GM06990 (cell line): ENCODE data around the gene ZBTB47.

Experiments used
- DNase-seq: peaks from one replicate; pipeline ENCODE4 v3.0.0-alpha.2; 2011; ENCODE audit not compliant: insufficient read length; ENCODE audit errors: extremely low read depth
- H3K27me3 ChIP-seq: replicated peaks from 2 replicates; pipeline ENCODE4 v1.6.0; 2011; ENCODE audit warnings: low read length; ENCODE audit not compliant: control insufficient read depth, insufficient read depth
- H3K36me3 ChIP-seq: 2 replicates; pipeline ENCODE4 v1.5.1; 2011; ENCODE audit warnings: low read length; ENCODE audit not compliant: control insufficient read depth, insufficient read depth
- H3K4me3 ChIP-seq: replicated peaks from 2 replicates; pipeline ENCODE4 v1.5.1; 2011; ENCODE audit warnings: low read depth, mild to moderate bottlenecking, control low read depth, low read length
- CTCF ChIP-seq: IDR thresholded peaks from 2 replicates; pipeline ENCODE4 v1.5.1; 2011; ENCODE audit warnings: low read length, control low read depth, mild to moderate bottlenecking, inconsistent platforms; ENCODE audit not compliant: insufficient read depth, poor library complexity, severe bottlenecking

ZBTB47 gene

GRCh38 chr3:42684632-42685362 is 31.3 kb downstream of the ZBTB47 start:
- DNase-seq, result no peak
- Histone ChIP-seq H3K27me3 (no peaks in the 10 kb centered on the region), H3K4me3 (no peak overlapping the region), H3K36me3 (no peaks in the 10 kb centered on the region)
- no peak for TF ChIP-seq CTCF

- H3K4me3 ChIP-seq, result no peak within 1 kb of the TSS
- no peaks in the 10 kb centered on the region for H3K27me3 ChIP-seq
- no peak for TF ChIP-seq CTCF
- no peaks in the 10 kb centered on the region for H3K36me3 ChIP-seq
- DNase-seq, result no peak
Measured at GRCh38 chr3:42685363-42685881, 31.9 kb downstream of the ZBTB47 start, which contains the start of gene KLHL40. Gene KLHL40, plus strand, starts transcription at chr3:42685537. Its CDS starts 82 bp downstream, at chr3:42685619.

DNA sequence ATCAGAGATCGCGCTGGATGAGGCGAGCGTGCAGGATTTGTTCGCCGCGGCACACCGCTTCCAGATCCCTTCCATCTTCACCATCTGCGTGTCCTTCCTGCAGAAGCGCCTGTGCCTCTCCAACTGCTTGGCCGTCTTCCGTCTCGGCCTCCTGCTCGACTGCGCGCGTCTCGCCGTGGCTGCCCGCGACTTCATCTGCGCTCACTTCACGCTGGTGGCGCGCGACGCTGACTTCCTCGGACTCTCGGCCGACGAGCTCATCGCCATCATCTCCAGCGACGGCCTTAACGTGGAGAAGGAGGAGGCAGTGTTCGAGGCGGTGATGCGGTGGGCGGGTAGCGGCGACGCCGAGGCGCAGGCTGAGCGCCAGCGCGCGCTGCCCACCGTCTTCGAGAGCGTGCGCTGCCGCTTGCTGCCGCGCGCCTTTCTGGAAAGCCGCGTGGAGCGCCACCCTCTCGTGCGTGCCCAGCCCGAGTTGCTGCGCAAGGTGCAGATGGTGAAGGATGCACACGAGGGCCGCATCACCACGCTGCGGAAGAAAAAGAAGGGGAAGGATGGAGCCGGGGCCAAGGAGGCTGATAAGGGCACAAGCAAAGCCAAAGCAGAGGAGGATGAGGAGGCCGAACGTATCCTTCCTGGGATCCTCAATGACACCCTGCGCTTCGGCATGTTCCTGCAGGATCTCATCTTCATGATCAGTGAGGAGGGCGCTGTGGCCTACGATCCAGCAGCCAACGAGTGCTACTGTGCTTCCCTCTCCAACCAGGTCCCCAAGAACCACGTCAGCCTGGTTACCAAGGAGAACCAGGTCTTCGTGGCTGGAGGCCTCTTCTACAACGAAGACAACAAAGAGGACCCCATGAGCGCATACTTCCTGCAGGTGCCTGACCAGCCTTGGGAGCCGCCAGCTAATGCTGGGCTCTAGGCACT is 32.7 kb downstream of the ZBTB47 start:
- Histone ChIP-seq H3K27me3 (no peaks in the 10 kb centered on the region), H3K36me3 (no peaks in the 10 kb centered on the region), H3K4me3 (no peak overlapping the region)
- TF ChIP-seq CTCF, result no peak
- no peak for DNase-seq

GRCh38 chr3:42686832-42687650 is 33.5 kb downstream of the ZBTB47 start:
- no peak for DNase-seq
- Histone ChIP-seq H3K36me3 (no peaks in the 10 kb centered on the region), H3K4me3 (no peak overlapping the region), H3K27me3 (no peaks in the 10 kb centered on the region)
- TF ChIP-seq CTCF, result no peak

DNA sequence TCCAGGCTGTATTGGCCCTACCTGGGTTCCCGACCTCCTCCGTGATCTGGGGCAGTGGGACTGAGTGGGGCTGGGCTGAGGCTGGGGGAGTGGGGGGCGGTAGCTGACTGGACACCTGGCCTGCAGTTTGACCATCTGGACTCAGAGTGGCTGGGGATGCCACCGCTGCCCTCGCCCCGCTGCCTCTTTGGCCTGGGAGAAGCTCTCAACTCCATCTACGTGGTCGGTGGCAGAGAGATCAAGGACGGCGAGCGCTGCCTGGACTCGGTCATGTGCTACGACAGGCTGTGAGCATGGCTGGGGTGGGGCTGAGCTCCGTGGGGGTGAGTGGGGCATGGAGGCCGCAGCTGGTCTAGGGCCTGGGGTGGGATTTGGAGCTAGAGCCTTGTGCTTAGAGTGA is 34.5 kb downstream of the ZBTB47 start:
- no peak for TF ChIP-seq CTCF
- H3K4me3 ChIP-seq, result no peak overlapping the region
- no peaks in the 10 kb centered on the region for H3K36me3 ChIP-seq
- DNase-seq, result no peak
- H3K27me3 ChIP-seq, result no peaks in the 10 kb centered on the region; the same call in 1 of the 2 replicates
